ENCODE measurements around the gene HOXD3. TPM values are rescaled to one million over a fixed set of nuclear protein-coding genes. Genes with fewer than 3 reads are reported as not detected.

HOXD3 gene
- total RNA-seq, 3 donors from 2014 or later (not counting 1 experiment from before 2014, with no cell fraction given), result not detected

DNA sequence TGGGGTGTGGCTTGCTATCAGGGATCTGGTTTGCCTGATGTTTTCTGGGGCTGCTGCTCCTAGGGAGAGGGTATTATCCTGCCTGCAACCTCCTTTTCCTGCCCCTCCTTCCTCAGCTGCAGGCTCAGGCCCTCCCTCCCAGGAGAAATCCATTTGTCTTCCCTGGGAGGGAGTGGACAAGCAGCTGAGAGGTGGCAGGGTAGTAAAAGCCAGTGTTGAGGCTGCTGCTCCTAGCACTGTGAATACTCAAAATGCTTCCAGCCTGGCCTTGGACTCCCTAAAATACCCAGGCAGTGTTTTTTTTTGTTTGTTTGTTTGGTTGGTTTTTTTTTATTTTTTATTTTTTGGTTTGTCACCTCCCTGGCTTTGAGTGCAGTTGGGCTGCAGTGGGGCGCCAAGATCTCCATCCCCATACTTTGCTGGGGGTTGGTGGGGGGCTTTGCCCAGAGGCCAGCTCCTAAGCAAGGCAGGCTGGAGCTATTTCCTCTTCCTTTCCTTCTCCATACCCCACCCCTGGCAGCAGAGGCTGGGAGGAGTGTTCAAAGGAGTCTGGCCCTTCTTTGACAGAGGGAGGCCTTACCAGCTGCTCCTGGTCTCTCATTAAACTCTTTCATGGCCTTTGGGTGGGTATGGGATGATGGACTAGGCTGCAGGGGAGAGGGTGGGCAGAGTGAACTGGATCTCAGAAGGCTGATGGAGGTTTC is 13.6 kb downstream of the HOXD3 start:
- Histone ChIP-seq H3K4me3 (ENCODE audit: low read length) (no peak overlapping the region), H3K27ac (ENCODE audit: low read length) (no peak overlapping the region), H3K27me3 (ENCODE audit: control insufficient read depth, insufficient read depth, low read length) (peaks cover 57% of the 10 kb centered on the region), H3K9me3 (ENCODE audit: control insufficient read depth, insufficient read depth, low read length) (no peaks in the 10 kb centered on the region), H3K36me3 (ENCODE audit: control insufficient read depth, insufficient read depth, low read length) (no peaks in the 10 kb centered on the region), H3K4me1 (ENCODE audit: control insufficient read depth, insufficient read depth, low read length) (no peaks in the 10 kb centered on the region)
- H3K4me1 Mint-ChIP-seq, result no peaks in the 10 kb centered on the region
- no CpG with 5 or more reads among the region's 1 CpG for WGBS (ENCODE audit: insufficient coverage)
- H3K9me3 Mint-ChIP-seq, result no peaks in the 10 kb centered on the region
- ATAC-seq, result no peak
- DNase-seq, result no peak
- peaks cover 67 to 75% of the 10 kb centered on the region in 2 donors for H3K27me3 Mint-ChIP-seq (ENCODE audit: low read depth in 2 of 2)
- intact Hi-C loops (cut with micrococcal nuclease), result no loop called here
- TF ChIP-seq, protein P1, sequence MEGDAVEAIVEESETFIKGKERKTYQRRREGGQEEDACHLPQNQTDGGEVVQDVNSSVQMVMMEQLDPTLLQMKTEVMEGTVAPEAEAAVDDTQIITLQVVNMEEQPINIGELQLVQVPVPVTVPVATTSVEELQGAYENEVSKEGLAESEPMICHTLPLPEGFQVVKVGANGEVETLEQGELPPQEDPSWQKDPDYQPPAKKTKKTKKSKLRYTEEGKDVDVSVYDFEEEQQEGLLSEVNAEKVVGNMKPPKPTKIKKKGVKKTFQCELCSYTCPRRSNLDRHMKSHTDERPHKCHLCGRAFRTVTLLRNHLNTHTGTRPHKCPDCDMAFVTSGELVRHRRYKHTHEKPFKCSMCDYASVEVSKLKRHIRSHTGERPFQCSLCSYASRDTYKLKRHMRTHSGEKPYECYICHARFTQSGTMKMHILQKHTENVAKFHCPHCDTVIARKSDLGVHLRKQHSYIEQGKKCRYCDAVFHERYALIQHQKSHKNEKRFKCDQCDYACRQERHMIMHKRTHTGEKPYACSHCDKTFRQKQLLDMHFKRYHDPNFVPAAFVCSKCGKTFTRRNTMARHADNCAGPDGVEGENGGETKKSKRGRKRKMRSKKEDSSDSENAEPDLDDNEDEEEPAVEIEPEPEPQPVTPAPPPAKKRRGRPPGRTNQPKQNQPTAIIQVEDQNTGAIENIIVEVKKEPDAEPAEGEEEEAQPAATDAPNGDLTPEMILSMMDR (IDR thresholded peaks at IDR 0.05), result no peak
- H3K36me3 Mint-ChIP-seq, result peaks cover 5% of the 10 kb centered on the region
- no peak overlapping the region for H3K4me3 Mint-ChIP-seq
- no peak overlapping the region for H3K27ac Mint-ChIP-seq

DNA sequence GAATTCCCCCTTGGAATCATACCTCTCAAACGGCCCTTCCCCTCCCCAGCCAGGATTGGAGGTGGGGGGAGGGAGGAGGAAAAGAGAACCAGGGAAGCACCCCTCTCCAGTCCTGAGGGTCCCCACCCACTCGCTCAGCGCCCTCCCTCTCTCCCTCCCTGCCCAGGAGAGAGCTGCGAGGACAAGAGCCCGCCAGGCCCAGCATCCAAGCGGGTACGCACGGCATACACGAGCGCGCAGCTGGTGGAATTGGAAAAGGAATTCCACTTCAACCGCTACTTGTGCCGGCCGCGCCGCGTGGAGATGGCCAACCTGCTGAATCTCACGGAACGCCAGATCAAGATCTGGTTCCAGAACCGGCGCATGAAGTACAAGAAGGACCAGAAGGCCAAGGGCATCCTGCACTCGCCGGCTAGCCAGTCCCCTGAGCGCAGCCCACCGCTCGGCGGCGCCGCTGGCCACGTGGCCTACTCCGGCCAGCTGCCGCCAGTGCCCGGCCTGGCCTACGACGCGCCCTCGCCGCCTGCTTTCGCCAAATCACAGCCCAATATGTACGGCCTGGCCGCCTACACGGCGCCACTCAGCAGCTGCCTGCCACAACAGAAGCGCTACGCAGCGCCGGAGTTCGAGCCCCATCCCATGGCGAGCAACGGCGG is 14.4 kb downstream of the HOXD3 start:
- TF ChIP-seq, protein P1 (IDR thresholded peaks at IDR 0.05), result no peak
- H3K9me3 Mint-ChIP-seq, result no peaks in the 10 kb centered on the region
- Histone ChIP-seq H3K27me3 (ENCODE audit: control insufficient read depth, insufficient read depth, low read length) (peaks cover 60% of the 10 kb centered on the region), H3K27ac (ENCODE audit: low read length) (no peak overlapping the region), H3K9me3 (ENCODE audit: control insufficient read depth, insufficient read depth, low read length) (no peaks in the 10 kb centered on the region), H3K36me3 (ENCODE audit: control insufficient read depth, insufficient read depth, low read length) (no peaks in the 10 kb centered on the region), H3K4me3 (ENCODE audit: low read length) (no peak overlapping the region), H3K4me1 (ENCODE audit: control insufficient read depth, insufficient read depth, low read length) (no peaks in the 10 kb centered on the region)
- H3K36me3 Mint-ChIP-seq, result peaks cover 5% of the 10 kb centered on the region
- H3K27ac Mint-ChIP-seq, result no peak overlapping the region
- WGBS (ENCODE audit: insufficient coverage), result 11% methylated on average over 50 of the region's 51 CpGs
- no peak overlapping the region for H3K4me3 Mint-ChIP-seq
- DNase-seq (no peak), ATAC-seq (no peak)
- no peaks in the 10 kb centered on the region for H3K4me1 Mint-ChIP-seq
- peaks cover 67 to 75% of the 10 kb centered on the region in 2 donors for H3K27me3 Mint-ChIP-seq (ENCODE audit: low read depth in 2 of 2)
- intact Hi-C loops (cut with micrococcal nuclease), result no loop called here

DNA sequence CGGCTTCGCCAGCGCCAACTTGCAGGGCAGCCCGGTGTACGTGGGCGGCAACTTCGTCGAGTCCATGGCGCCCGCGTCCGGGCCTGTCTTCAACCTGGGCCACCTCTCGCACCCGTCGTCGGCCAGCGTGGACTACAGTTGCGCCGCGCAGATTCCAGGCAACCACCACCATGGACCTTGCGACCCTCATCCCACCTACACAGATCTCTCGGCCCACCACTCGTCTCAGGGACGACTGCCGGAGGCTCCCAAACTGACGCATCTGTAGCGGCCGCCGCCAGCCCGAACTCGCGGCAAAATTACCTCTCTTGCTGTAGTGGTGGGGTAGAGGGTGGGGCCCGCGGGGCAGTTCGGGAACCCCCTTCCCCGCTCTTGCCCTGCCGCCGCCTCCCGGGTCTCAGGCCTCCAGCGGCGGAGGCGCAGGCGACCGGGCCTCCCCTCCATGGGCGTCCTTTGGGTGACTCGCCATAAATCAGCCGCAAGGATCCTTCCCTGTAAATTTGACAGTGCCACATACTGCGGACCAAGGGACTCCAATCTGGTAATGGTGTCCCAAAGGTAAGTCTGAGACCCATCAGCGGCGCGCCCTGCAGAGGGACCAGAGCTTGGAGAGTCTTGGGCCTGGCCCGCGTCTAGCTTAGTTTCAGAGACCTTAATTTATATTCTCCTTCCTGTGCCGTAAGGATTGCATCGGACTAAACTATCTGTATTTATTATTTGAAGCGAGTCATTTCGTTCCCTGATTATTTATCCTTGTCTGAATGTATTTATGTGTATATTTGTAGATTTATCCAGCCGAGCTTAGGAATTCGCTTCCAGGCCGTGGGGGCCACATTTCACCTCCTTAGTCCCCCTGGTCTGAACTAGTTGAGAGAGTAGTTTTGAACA is 15.1 kb downstream of the HOXD3 start:
- Histone ChIP-seq H3K9me3 (ENCODE audit: control insufficient read depth, insufficient read depth, low read length) (no peaks in the 10 kb centered on the region), H3K4me1 (ENCODE audit: control insufficient read depth, insufficient read depth, low read length) (no peaks in the 10 kb centered on the region), H3K4me3 (ENCODE audit: low read length) (no peak overlapping the region), H3K36me3 (ENCODE audit: control insufficient read depth, insufficient read depth, low read length) (no peaks in the 10 kb centered on the region), H3K27ac (ENCODE audit: low read length) (no peak overlapping the region), H3K27me3 (ENCODE audit: control insufficient read depth, insufficient read depth, low read length) (peaks cover 62% of the 10 kb centered on the region)
- WGBS (ENCODE audit: insufficient coverage), result 14% methylated on average over 60 of the region's 60 CpGs
- Mint-ChIP-seq H3K4me1 (no peaks in the 10 kb centered on the region), H3K9me3 (no peaks in the 10 kb centered on the region), H3K4me3 (no peak overlapping the region), H3K27me3 (ENCODE audit: low read depth in 2 of 2) (peaks cover 66 to 75% of the 10 kb centered on the region in 2 donors), H3K27ac (no peak overlapping the region), H3K36me3 (no peaks in the 10 kb centered on the region)
- TF ChIP-seq, protein P1 (IDR thresholded peaks at IDR 0.05), result no peak
- DNase-seq, result no peak
- intact Hi-C loops (cut with micrococcal nuclease), result no loop called here
- no peak for ATAC-seq
